ENCODE measurements around the gene JADE1. TPM values are rescaled to one million over a fixed set of nuclear protein-coding genes. Genes with fewer than 3 reads are reported as not detected.

JADE1 gene
- total and polyA plus RNA-seq, 9 of the 15 experiments (the other 6 are each of a cell fraction or from before 2014, with no cell fraction given): 8.3 to 37.9 (median 24.4) TPM

GRCh38 chr4:128810871-128811570, 1.5 kb downstream of the JADE1 start (continued):
- no peak for TF ChIP-seq CBX5 (IDR thresholded peaks at IDR 0.05; ENCODE audit: borderline replicate concordance, low read depth)
- TF ChIP-seq SAFB (IDR thresholded peaks at IDR 0.05; ENCODE audit: borderline replicate concordance, low read depth, low read length): peak; percentile 67; the same call in 1 of the 2 replicates
- no peak for TF ChIP-seq MCM5 (IDR thresholded peaks at IDR 0.05; ENCODE audit: low read depth)
- TF ChIP-seq ARID1B (IDR thresholded peaks at IDR 0.05): 0 out of 2 replicates have a peak, but pooled peaks have one; percentile 33
- TF ChIP-seq TAL1 (IDR thresholded peaks at IDR 0.05): no peak
- 0 out of 2 replicates have a peak, but pooled peaks have one; percentile 16 for TF ChIP-seq SMAD4 (CRISPR knock-in tag; conservative IDR thresholded peaks at IDR 0.05)
- TF ChIP-seq POLR3A (IDR thresholded peaks at IDR 0.05; ENCODE audit: borderline replicate concordance, extremely low read depth, insufficient read depth, insufficient read length): no peak
- no peak for TF ChIP-seq HDAC6 (IDR thresholded peaks at IDR 0.05; ENCODE audit: low read depth, low read length)
- 0 out of 2 replicates have a peak, but pooled peaks have one; percentile 75 for TF ChIP-seq XRCC5 (IDR thresholded peaks at IDR 0.05; ENCODE audit: low read depth, low read length)
- TF ChIP-seq THRB (CRISPR knock-in tag; conservative IDR thresholded peaks at IDR 0.05): no peak
- TF ChIP-seq AFF4 (CRISPR knock-in tag; IDR thresholded peaks at IDR 0.05): peak; percentile 45; the same call in 1 of the 2 replicates
- peak; percentile 96 for TF ChIP-seq ZNF740 (CRISPR knock-in tag; IDR thresholded peaks at IDR 0.05)
- 0 out of 4 replicates have a peak, but pooled peaks of 1 of the 2 experiments have one; percentile 73 for TF ChIP-seq ZNF740 (tag; IDR thresholded peaks at IDR 0.05)
- peak; percentile 76 for TF ChIP-seq MYC (IDR thresholded peaks at IDR 0.05; ENCODE audit: low read depth, low read length)
- no peak for TF ChIP-seq MYC (CRISPR knock-in tag; IDR thresholded peaks at IDR 0.05; ENCODE audit: borderline replicate concordance, low read depth)
- peak; percentile 74; the same call in 1 of the 2 replicates for TF ChIP-seq PHF8 (IDR thresholded peaks at IDR 0.05; ENCODE audit: borderline replicate concordance, low read length)
- TF ChIP-seq SUPT5H (IDR thresholded peaks at IDR 0.05): peak; percentile 71
- peak; percentile 90 for TF ChIP-seq MAX (CRISPR knock-in tag; IDR thresholded peaks at IDR 0.05)

All from K562 (cell line).